LNCaP clone FGC (cell line): ENCODE data around the gene SLC13A2.

Experiments used
- DNase-seq: peaks from one replicate; pipeline ENCODE4 v3.0.0-alpha.2; 2011; ENCODE audit warnings: low read depth
- H3K4me3 ChIP-seq: 2 replicates; pipeline ENCODE4 v1.5.1; 2011; ENCODE audit warnings: mild to moderate bottlenecking, low read depth, low read length, control low read depth
- CTCF ChIP-seq: IDR thresholded peaks from 2 replicates; pipeline ENCODE4 v1.5.1; 2012; ENCODE audit warnings: mild to moderate bottlenecking; ENCODE audit not compliant: control insufficient read depth, insufficient read depth; ENCODE audit errors: extremely low read depth

Gene SLC13A2

GRCh38 chr17:28484296-28484695, 10.9 kb downstream of the SLC13A2 start:
- H3K4me3 ChIP-seq = no peak overlapping the region
- no peak for DNase-seq
- no peak for TF ChIP-seq CTCF

- TF ChIP-seq CTCF = no peak
- H3K4me3 ChIP-seq = no peak overlapping the region
- DNase-seq = no peak
Measured at GRCh38 chr17:28485049-28485448, 11.6 kb downstream of the SLC13A2 start.

- TF ChIP-seq CTCF = no peak
- no peak overlapping the region for H3K4me3 ChIP-seq
- DNase-seq = no peak
Measured at GRCh38 chr17:28487881-28488532, 14.6 kb downstream of the SLC13A2 start.

- H3K4me3 ChIP-seq = no peak overlapping the region
- no peak for TF ChIP-seq CTCF
- DNase-seq = no peak
Measured at GRCh38 chr17:28488533-28489276, 15.3 kb downstream of the SLC13A2 start.

- no peak for DNase-seq
- no peak overlapping the region for H3K4me3 ChIP-seq
- no peak for TF ChIP-seq CTCF
Measured at GRCh38 chr17:28491286-28491685, 17.8 kb downstream of the SLC13A2 start.

GRCh38 chr17:28491860-28492259, 18.4 kb downstream of the SLC13A2 start:
- no peak overlapping the region for H3K4me3 ChIP-seq
- no peak for TF ChIP-seq CTCF
- DNase-seq = no peak
